ENCODE measurements around the gene ARID5A. TPM values are rescaled to one million over a fixed set of nuclear protein-coding genes. Genes with fewer than 3 reads are reported as not detected.

Gene ARID5A
- total and polyA plus RNA-seq, 10 of the 15 experiments (the other 5 are each of a cell fraction or from before 2014, with no cell fraction given) = 0.76 to 87.1 (median 37.6) TPM

- TF ChIP-seq CTCF (IDR thresholded peaks at IDR 0.05 in 2 of 3, conservative IDR thresholded peaks at IDR 0.05 in 1 of 3; ENCODE audit: control insufficient read depth in 2 of 3, extremely low read depth in 1 of 3, insufficient read depth in 1 of 3, low read depth in 3 of 3, low read length in 3 of 3) (peak; percentile 84 to 99 (median 95); a peak in 5 of 6 replicates), NBN (IDR thresholded peaks at IDR 0.05) (0 out of 2 replicates have a peak, but pooled peaks have one; percentile 33), BHLHE40 (IDR thresholded peaks at IDR 0.05; ENCODE audit: borderline replicate concordance in 1 of 2, low read depth in 2 of 2, low read length in 1 of 2) (peak; percentile 46 to 82; a peak in 3 of 4 replicates), RAD21 (IDR thresholded peaks at IDR 0.05; ENCODE audit: insufficient read depth, low read depth, low read length) (peak; percentile 84), YY1 (IDR thresholded peaks at IDR 0.05; ENCODE audit: low read depth, low read length) (peak; percentile 61; the same call in 1 of the 2 replicates), NFYB (IDR thresholded peaks at IDR 0.05; ENCODE audit: insufficient read depth, low read depth, low read length) (no peak), TAF1 (IDR thresholded peaks at IDR 0.05; ENCODE audit: borderline replicate concordance, low read depth, low read length) (no peak), ZNF687 (IDR thresholded peaks at IDR 0.05) (peak; percentile 46; the same call in 1 of the 2 replicates), SMC3 (IDR thresholded peaks at IDR 0.05; ENCODE audit: borderline replicate concordance, low read length) (peak; percentile 80), NR2F1 (conservative IDR thresholded peaks at IDR 0.05) (peak; percentile 35; the same call in 1 of the 2 replicates), IKZF2 (IDR thresholded peaks at IDR 0.05) (no peak), SMARCA5 (IDR thresholded peaks at IDR 0.05) (peak; percentile 84), BMI1 (IDR thresholded peaks at IDR 0.05; ENCODE audit: borderline replicate concordance) (no peak), RB1 (IDR thresholded peaks at IDR 0.05; ENCODE audit: borderline replicate concordance) (peak; percentile 53; the same call in 1 of the 2 replicates), IKZF1 (conservative IDR thresholded peaks at IDR 0.05) (0 out of 2 replicates have a peak, but pooled peaks have one; percentile 53), RELA (IDR thresholded peaks at IDR 0.05; ENCODE audit: borderline replicate concordance, partially characterized antibody) (peak; percentile 68), GATAD2B (conservative IDR thresholded peaks at IDR 0.05; ENCODE audit: low read depth) (peak; percentile 73), SIN3A (IDR thresholded peaks at IDR 0.05; ENCODE audit: low read depth, low read length) (0 out of 2 replicates have a peak, but pooled peaks have one; percentile 47)
- TF ChIP-seq, protein P1, sequence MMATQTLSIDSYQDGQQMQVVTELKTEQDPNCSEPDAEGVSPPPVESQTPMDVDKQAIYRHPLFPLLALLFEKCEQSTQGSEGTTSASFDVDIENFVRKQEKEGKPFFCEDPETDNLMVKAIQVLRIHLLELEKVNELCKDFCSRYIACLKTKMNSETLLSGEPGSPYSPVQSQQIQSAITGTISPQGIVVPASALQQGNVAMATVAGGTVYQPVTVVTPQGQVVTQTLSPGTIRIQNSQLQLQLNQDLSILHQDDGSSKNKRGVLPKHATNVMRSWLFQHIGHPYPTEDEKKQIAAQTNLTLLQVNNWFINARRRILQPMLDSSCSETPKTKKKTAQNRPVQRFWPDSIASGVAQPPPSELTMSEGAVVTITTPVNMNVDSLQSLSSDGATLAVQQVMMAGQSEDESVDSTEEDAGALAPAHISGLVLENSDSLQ (IDR thresholded peaks at IDR 0.05) = peak; percentile 58
Observed at GRCh38 chr2:96507957-96508520, 28.5 kb upstream of the ARID5A start (continued).

All from GM12878 (cell line).